ENCODE measurements around the gene POU2F1. TPM values are rescaled to one million over a fixed set of nuclear protein-coding genes. Genes with fewer than 3 reads are reported as not detected.

The POU2F1 gene
- total RNA-seq, 6 donors from 2014 or later, result 9.1 to 26.8 (median 15.6) TPM

DNA sequence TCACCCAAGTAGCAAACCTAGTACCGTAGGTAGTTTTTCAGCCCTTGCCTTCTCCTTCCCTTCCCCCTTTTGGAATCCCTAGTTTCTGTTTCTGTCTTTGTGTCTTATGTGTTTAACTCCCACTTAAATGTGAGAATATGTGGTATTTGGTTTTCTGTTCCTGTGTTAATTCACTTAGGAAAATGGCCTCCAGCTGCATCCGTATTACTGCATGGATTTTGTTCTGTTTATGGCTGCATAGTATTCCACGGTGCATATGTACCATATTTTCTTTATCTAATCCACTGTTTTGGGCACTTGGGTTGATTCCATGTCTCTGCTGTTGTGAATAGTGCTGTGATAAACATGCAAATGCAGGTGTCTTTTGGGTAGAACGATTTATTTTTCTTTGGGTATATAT lies 138.6 kb downstream of the POU2F1 start:
- no peak for TF ChIP-seq EP300 (IDR thresholded peaks at IDR 0.05)
- no peak for TF ChIP-seq POLR2AphosphoS5 (IDR thresholded peaks at IDR 0.05)
- H3K4me3 ChIP-seq, result no peak overlapping the region
- no peaks in the 10 kb centered on the region for H3K36me3 ChIP-seq
- no peak overlapping the region for H3K27ac ChIP-seq
- ATAC-seq (ENCODE audit: low FRiP score in 2 of 2) (no peak), DNase-seq (no peak)
- peaks cover 0 to 5% (median 0%) of the 10 kb centered on the region in 4 donors for H3K4me1 ChIP-seq
- 95 to 96% methylated on average over 4 of the region's 4 CpGs for WGBS, 2 donors
- no peaks in the 10 kb centered on the region for H3K27me3 ChIP-seq
- no peaks in the 10 kb centered on the region for H3K9me3 ChIP-seq

DNA sequence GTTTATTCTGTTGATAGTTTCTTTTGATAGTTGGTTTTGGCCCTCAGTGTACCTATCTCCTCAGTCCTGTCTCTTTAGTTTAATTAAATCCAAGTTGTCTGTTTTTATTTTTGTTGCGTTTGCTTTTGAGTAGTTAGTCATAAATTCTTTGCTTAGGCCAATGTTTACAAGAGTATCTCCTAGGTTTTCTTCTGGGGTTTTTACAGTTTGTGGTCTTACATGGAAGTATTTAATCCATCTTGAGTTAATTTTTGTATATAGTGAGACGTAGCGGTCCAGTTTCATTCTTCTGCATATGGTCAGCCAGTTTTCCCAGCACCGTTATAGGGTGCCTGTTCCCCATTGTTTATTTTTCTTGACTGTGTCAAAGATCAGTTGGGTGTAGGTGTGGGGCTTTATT lies 139.4 kb downstream of the POU2F1 start:
- Histone ChIP-seq H3K27me3 (no peaks in the 10 kb centered on the region), H3K27ac (no peak overlapping the region), H3K9me3 (no peaks in the 10 kb centered on the region), H3K4me3 (no peak overlapping the region), H3K4me1 (peaks cover 0 to 5% (median 0%) of the 10 kb centered on the region in 4 donors), H3K36me3 (no peaks in the 10 kb centered on the region)
- no peak for TF ChIP-seq EP300 (IDR thresholded peaks at IDR 0.05)
- no peak for TF ChIP-seq POLR2AphosphoS5 (IDR thresholded peaks at IDR 0.05)
- no peak for TF ChIP-seq POLR2A (IDR thresholded peaks at IDR 0.05)
- TF ChIP-seq, protein P1, sequence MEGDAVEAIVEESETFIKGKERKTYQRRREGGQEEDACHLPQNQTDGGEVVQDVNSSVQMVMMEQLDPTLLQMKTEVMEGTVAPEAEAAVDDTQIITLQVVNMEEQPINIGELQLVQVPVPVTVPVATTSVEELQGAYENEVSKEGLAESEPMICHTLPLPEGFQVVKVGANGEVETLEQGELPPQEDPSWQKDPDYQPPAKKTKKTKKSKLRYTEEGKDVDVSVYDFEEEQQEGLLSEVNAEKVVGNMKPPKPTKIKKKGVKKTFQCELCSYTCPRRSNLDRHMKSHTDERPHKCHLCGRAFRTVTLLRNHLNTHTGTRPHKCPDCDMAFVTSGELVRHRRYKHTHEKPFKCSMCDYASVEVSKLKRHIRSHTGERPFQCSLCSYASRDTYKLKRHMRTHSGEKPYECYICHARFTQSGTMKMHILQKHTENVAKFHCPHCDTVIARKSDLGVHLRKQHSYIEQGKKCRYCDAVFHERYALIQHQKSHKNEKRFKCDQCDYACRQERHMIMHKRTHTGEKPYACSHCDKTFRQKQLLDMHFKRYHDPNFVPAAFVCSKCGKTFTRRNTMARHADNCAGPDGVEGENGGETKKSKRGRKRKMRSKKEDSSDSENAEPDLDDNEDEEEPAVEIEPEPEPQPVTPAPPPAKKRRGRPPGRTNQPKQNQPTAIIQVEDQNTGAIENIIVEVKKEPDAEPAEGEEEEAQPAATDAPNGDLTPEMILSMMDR (IDR thresholded peaks at IDR 0.05), result no peak
- DNase-seq, result no peak
- ATAC-seq (ENCODE audit: low FRiP score in 2 of 2), result no peak
- WGBS, 2 donors, result 90 to 91% methylated on average over 4 of the region's 4 CpGs

DNA sequence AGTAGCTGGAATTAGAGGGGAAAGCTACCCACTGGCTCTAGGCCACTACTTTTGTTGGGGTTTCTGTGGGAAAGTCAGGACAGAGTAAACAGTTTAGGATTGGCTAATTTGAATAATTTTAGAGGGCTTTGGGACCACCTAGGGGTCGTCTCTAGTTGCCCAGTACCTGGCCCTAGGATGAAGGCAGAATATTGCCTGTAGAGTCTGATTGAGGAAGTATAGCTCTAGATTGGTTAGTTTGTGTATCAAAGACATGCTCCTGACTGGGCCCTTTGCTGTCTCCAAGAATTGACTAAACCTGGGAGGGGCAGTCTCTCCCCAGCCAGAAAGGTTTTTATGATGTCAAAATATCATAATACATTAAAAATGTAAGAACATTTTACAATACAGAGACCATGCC lies 142.0 kb downstream of the POU2F1 start:
- peaks cover 0 to 11% (median 2%) of the 10 kb centered on the region in 4 donors for H3K36me3 ChIP-seq
- peaks cover 0 to 5% (median 0%) of the 10 kb centered on the region in 4 donors for H3K4me1 ChIP-seq
- no peak overlapping the region for H3K4me3 ChIP-seq
- no peak for TF ChIP-seq EP300 (IDR thresholded peaks at IDR 0.05)
- no peak for TF ChIP-seq POLR2A (IDR thresholded peaks at IDR 0.05)
- TF ChIP-seq, protein P1 (IDR thresholded peaks at IDR 0.05), result no peak
- TF ChIP-seq POLR2AphosphoS5 (IDR thresholded peaks at IDR 0.05), result no peak
- H3K27ac ChIP-seq, result no peak overlapping the region
- ATAC-seq (ENCODE audit: low FRiP score in 2 of 2) (no peak), DNase-seq (no peak)
- no peaks in the 10 kb centered on the region for H3K27me3 ChIP-seq
- H3K9me3 ChIP-seq, result no peaks in the 10 kb centered on the region
- WGBS, 2 donors, result 85 to 100% methylated on average over 1 of the region's 1 CpG

DNA sequence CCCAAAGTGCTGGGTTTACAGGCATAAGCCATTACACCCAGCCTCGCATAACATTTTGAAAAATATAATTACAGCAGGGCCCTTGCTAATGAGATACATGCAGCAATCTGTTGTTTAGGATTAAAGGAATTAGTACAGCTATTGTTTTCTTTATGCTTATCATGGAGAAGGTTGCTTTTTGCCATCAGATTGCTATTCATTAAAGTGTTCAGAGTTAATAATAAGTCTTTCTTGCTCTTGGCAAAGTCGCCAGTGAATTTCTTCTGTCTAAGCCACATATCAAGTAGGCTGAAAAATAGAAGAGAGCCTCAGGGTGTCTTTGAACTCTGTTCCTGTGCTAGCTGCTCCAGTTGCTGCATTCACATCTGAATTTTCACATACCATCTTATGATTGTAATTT lies 144.1 kb downstream of the POU2F1 start:
- ATAC-seq (ENCODE audit: low FRiP score in 2 of 2) (no peak), DNase-seq (no peak)
- TF ChIP-seq EP300 (IDR thresholded peaks at IDR 0.05) (no peak), POLR2A (IDR thresholded peaks at IDR 0.05) (no peak), POLR2AphosphoS5 (IDR thresholded peaks at IDR 0.05) (no peak)
- TF ChIP-seq, protein P1 (IDR thresholded peaks at IDR 0.05), result no peak
- H3K27ac ChIP-seq, result no peak overlapping the region
- peaks cover 0 to 11% (median 2%) of the 10 kb centered on the region in 4 donors for H3K36me3 ChIP-seq
- H3K27me3 ChIP-seq, result no peaks in the 10 kb centered on the region
- peaks cover 0 to 5% (median 0%) of the 10 kb centered on the region in 4 donors for H3K4me1 ChIP-seq
- no peak overlapping the region for H3K4me3 ChIP-seq
- H3K9me3 ChIP-seq, result no peaks in the 10 kb centered on the region
- 89 to 98% methylated on average over 2 of the region's 2 CpGs for WGBS, 2 donors

DNA sequence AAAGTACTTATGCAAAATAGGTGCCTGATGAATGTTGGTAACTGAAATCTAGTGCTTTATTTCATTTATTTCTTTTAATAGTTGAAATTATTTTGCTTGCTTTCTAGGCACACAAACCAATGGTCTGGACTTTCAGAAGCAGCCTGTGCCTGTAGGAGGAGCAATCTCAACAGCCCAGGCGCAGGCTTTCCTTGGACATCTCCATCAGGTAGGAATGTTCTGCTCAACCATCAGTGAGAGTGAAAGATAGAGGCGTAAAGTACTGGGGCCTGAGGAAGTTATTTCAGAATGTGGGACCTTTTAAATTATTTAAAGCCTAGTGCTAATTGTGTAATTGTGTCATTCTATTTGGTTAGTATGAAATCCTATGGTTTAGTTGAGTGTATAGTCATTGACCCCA lies 144.7 kb downstream of the POU2F1 start:
- Histone ChIP-seq H3K4me1 (peaks cover 0 to 5% (median 0%) of the 10 kb centered on the region in 4 donors), H3K4me3 (no peak overlapping the region), H3K27me3 (no peaks in the 10 kb centered on the region), H3K36me3 (peaks cover 0 to 11% (median 2%) of the 10 kb centered on the region in 4 donors), H3K27ac (no peak overlapping the region), H3K9me3 (no peaks in the 10 kb centered on the region)
- no peak for DNase-seq
- TF ChIP-seq EP300 (IDR thresholded peaks at IDR 0.05) (no peak), POLR2A (IDR thresholded peaks at IDR 0.05) (no peak), POLR2AphosphoS5 (IDR thresholded peaks at IDR 0.05) (no peak)
- TF ChIP-seq, protein P1 (IDR thresholded peaks at IDR 0.05), result no peak
- ATAC-seq (ENCODE audit: low FRiP score in 2 of 2), result no peak
- WGBS, 2 donors, result 100% methylated on average over 2 of the region's 2 CpGs

Data from upper lobe of left lung (tissue), 6 donors.